ENCODE measurements around the gene C1QA.

C1QA gene

GRCh38 chr1:22600071-22600816 is 36.2 kb upstream of the C1QA start:
- H3K4me3 ChIP-seq (ENCODE audit: low read length) = no peak overlapping the region
- no peaks in the 10 kb centered on the region for H3K27me3 ChIP-seq (ENCODE audit: insufficient read depth, low read length)
- H3K36me3 ChIP-seq (ENCODE audit: insufficient read depth, low read length) = no peaks in the 10 kb centered on the region
- H3K9me3 ChIP-seq (ENCODE audit: insufficient read depth, low read depth, low read length) = no peaks in the 10 kb centered on the region
- no peak overlapping the region for H3K9ac ChIP-seq (ENCODE audit: low read depth, low read length)
- H3K4me1 ChIP-seq (ENCODE audit: insufficient read depth, low read length) = no peaks in the 10 kb centered on the region
- WGBS = 83% methylated on average over 22 of the region's 22 CpGs
- no peak overlapping the region for H3K27ac ChIP-seq (ENCODE audit: low read depth, low read length)

GRCh38 chr1:22600817-22601605 is 35.4 kb upstream of the C1QA start:
- no peaks in the 10 kb centered on the region for H3K36me3 ChIP-seq (ENCODE audit: insufficient read depth, low read length)

GRCh38 chr1:22601610-22602009 is 34.8 kb upstream of the C1QA start:
- 93% methylated on average over 12 of the region's 12 CpGs for WGBS
- no peaks in the 10 kb centered on the region for H3K36me3 ChIP-seq (ENCODE audit: insufficient read depth, low read length)
- no peaks in the 10 kb centered on the region for H3K4me1 ChIP-seq (ENCODE audit: insufficient read depth, low read length)
- no peaks in the 10 kb centered on the region for H3K27me3 ChIP-seq (ENCODE audit: insufficient read depth, low read length)
- H3K9me3 ChIP-seq (ENCODE audit: insufficient read depth, low read depth, low read length) = no peaks in the 10 kb centered on the region
- H3K4me3 ChIP-seq (ENCODE audit: low read length) = no peak overlapping the region
- H3K9ac ChIP-seq (ENCODE audit: low read depth, low read length) = no peak overlapping the region
- no peak overlapping the region for H3K27ac ChIP-seq (ENCODE audit: low read depth, low read length)

More at GRCh38 chr1:22600817-22601605, 35.4 kb upstream of the C1QA start:
- Histone ChIP-seq H3K27ac (ENCODE audit: low read depth, low read length) (no peak overlapping the region), H3K27me3 (ENCODE audit: insufficient read depth, low read length) (no peaks in the 10 kb centered on the region), H3K9me3 (ENCODE audit: insufficient read depth, low read depth, low read length) (no peaks in the 10 kb centered on the region), H3K4me3 (ENCODE audit: low read length) (no peak overlapping the region), H3K9ac (ENCODE audit: low read depth, low read length) (no peak overlapping the region), H3K4me1 (ENCODE audit: insufficient read depth, low read length) (no peaks in the 10 kb centered on the region)
- WGBS = 94% methylated on average over 39 of the region's 39 CpGs

- WGBS = 92% methylated on average over 18 of the region's 18 CpGs
These were observed 34.2 kb upstream of the C1QA start for GRCh38 chr1:22602060-22602740.

GRCh38 chr1:22606161-22606560 is 30.3 kb upstream of the C1QA start:
- Histone ChIP-seq H3K27ac (ENCODE audit: low read depth, low read length) (no peak overlapping the region), H3K4me1 (ENCODE audit: insufficient read depth, low read length) (0 out of 2 replicates have a peak, but pooled peaks cover 3% of the 10 kb centered on the region), H3K9me3 (ENCODE audit: insufficient read depth, low read depth, low read length) (no peaks in the 10 kb centered on the region), H3K27me3 (ENCODE audit: insufficient read depth, low read length) (peaks cover 12% of the 10 kb centered on the region), H3K36me3 (ENCODE audit: insufficient read depth, low read length) (no peaks in the 10 kb centered on the region), H3K4me3 (ENCODE audit: low read length) (no peak overlapping the region), H3K9ac (ENCODE audit: low read depth, low read length) (no peak overlapping the region)
- WGBS = 51% methylated on average over 3 of the region's 4 CpGs

More at GRCh38 chr1:22602060-22602740, 34.2 kb upstream of the C1QA start:
- Histone ChIP-seq H3K27ac (ENCODE audit: low read depth, low read length) (no peak overlapping the region), H3K27me3 (ENCODE audit: insufficient read depth, low read length) (peaks cover under 1% of the 10 kb centered on the region), H3K4me1 (ENCODE audit: insufficient read depth, low read length) (no peaks in the 10 kb centered on the region), H3K9me3 (ENCODE audit: insufficient read depth, low read depth, low read length) (no peaks in the 10 kb centered on the region), H3K9ac (ENCODE audit: low read depth, low read length) (no peak overlapping the region), H3K4me3 (ENCODE audit: low read length) (no peak overlapping the region), H3K36me3 (ENCODE audit: insufficient read depth, low read length) (no peaks in the 10 kb centered on the region)

- 11% methylated on average over 10 of the region's 10 CpGs for WGBS
- Histone ChIP-seq H3K4me1 (ENCODE audit: insufficient read depth, low read length) (0 out of 2 replicates have a peak, but pooled peaks cover 3% of the 10 kb centered on the region), H3K9ac (ENCODE audit: low read depth, low read length) (no peak overlapping the region), H3K4me3 (ENCODE audit: low read length) (no peak overlapping the region), H3K36me3 (ENCODE audit: insufficient read depth, low read length) (no peaks in the 10 kb centered on the region), H3K9me3 (ENCODE audit: insufficient read depth, low read depth, low read length) (no peaks in the 10 kb centered on the region), H3K27me3 (ENCODE audit: insufficient read depth, low read length) (peaks cover 12% of the 10 kb centered on the region), H3K27ac (ENCODE audit: low read depth, low read length) (no peak overlapping the region)
These were observed 29.3 kb upstream of the C1QA start for GRCh38 chr1:22607154-22607553.

- Histone ChIP-seq H3K4me1 (ENCODE audit: insufficient read depth, low read length) (0 out of 2 replicates have a peak, but pooled peaks cover 3% of the 10 kb centered on the region), H3K4me3 (ENCODE audit: low read length) (no peak overlapping the region), H3K36me3 (ENCODE audit: insufficient read depth, low read length) (no peaks in the 10 kb centered on the region), H3K9me3 (ENCODE audit: insufficient read depth, low read depth, low read length) (no peaks in the 10 kb centered on the region), H3K27me3 (ENCODE audit: insufficient read depth, low read length) (peaks cover 12% of the 10 kb centered on the region), H3K27ac (ENCODE audit: low read depth, low read length) (no peak overlapping the region), H3K9ac (ENCODE audit: low read depth, low read length) (no peak overlapping the region)
- WGBS = 78% methylated on average over 3 of the region's 3 CpGs
These were observed 28.1 kb upstream of the C1QA start for GRCh38 chr1:22608361-22608760.

- WGBS = 26% methylated on average over 4 of the region's 6 CpGs
These were observed 27.1 kb upstream of the C1QA start for GRCh38 chr1:22609291-22609690.

GRCh38 chr1:22611530-22611947 is 24.9 kb upstream of the C1QA start:
- Histone ChIP-seq H3K4me1 (ENCODE audit: insufficient read depth, low read length) (0 out of 2 replicates have a peak, but pooled peaks cover 3% of the 10 kb centered on the region), H3K9ac (ENCODE audit: low read depth, low read length) (no peak overlapping the region), H3K27ac (ENCODE audit: low read depth, low read length) (no peak overlapping the region), H3K4me3 (ENCODE audit: low read length) (no peak overlapping the region), H3K36me3 (ENCODE audit: insufficient read depth, low read length) (no peaks in the 10 kb centered on the region), H3K9me3 (ENCODE audit: insufficient read depth, low read depth, low read length) (no peaks in the 10 kb centered on the region), H3K27me3 (ENCODE audit: insufficient read depth, low read length) (peaks cover 12% of the 10 kb centered on the region)
- 27% methylated on average over 7 of the region's 7 CpGs for WGBS

More at GRCh38 chr1:22609291-22609690, 27.1 kb upstream of the C1QA start:
- Histone ChIP-seq H3K9me3 (ENCODE audit: insufficient read depth, low read depth, low read length) (no peaks in the 10 kb centered on the region), H3K4me3 (ENCODE audit: low read length) (no peak overlapping the region), H3K9ac (ENCODE audit: low read depth, low read length) (no peak overlapping the region), H3K27ac (ENCODE audit: low read depth, low read length) (no peak overlapping the region), H3K36me3 (ENCODE audit: insufficient read depth, low read length) (no peaks in the 10 kb centered on the region), H3K27me3 (ENCODE audit: insufficient read depth, low read length) (peaks cover 12% of the 10 kb centered on the region), H3K4me1 (ENCODE audit: insufficient read depth, low read length) (0 out of 2 replicates have a peak, but pooled peaks cover 3% of the 10 kb centered on the region)

GRCh38 chr1:22612671-22613571 is 23.5 kb upstream of the C1QA start:
- H3K4me3 ChIP-seq (ENCODE audit: low read length) = no peak overlapping the region
- H3K27me3 ChIP-seq (ENCODE audit: insufficient read depth, low read length) = peaks cover 5% of the 10 kb centered on the region; the same call in 1 of the 2 replicates
- 0 out of 2 replicates have a peak, but pooled peaks cover 3% of the 10 kb centered on the region for H3K4me1 ChIP-seq (ENCODE audit: insufficient read depth, low read length)
- no peaks in the 10 kb centered on the region for H3K36me3 ChIP-seq (ENCODE audit: insufficient read depth, low read length)
- no peaks in the 10 kb centered on the region for H3K9me3 ChIP-seq (ENCODE audit: insufficient read depth, low read depth, low read length)
- WGBS = 67% methylated on average over 12 of the region's 12 CpGs
- no peak overlapping the region for H3K9ac ChIP-seq (ENCODE audit: low read depth, low read length)
- H3K27ac ChIP-seq (ENCODE audit: low read depth, low read length) = no peak overlapping the region
